Activated CD8-positive, alpha-beta T cell treated with anti-CD3 and anti-CD28 coated beads for 36 hours (primary cell): ENCODE measurements around the gene IFT88. TPM values are rescaled to one million over a fixed set of nuclear protein-coding genes. Genes with fewer than 3 reads are reported as not detected.

Experiments
- ATAC-seq: fragments of 200-7000 bp; cut with Tn5 transposase; one replicate; pipeline ENCODE4 v1.10.0; 2021; ENCODE audit warnings: mild to moderate bottlenecking, moderate library complexity
- CTCF ChIA-PET: fragments of 350-600 bp; sonication (Branson Sonifier 250); formaldehyde crosslinking; loops from one replicate; lab custom pipeline; 2021; ENCODE audit warnings: antibody characterized with exemption; lab: Charles Lee
- POLR2A ChIA-PET: fragments of 350-600 bp; sonication (Branson Sonifier 250); formaldehyde crosslinking; loops from one replicate; lab custom pipeline; 2021; ENCODE audit warnings: antibody characterized with exemption; lab: Charles Lee
- DNase-seq: peaks from one replicate; pipeline ENCODE4 v3.0.0-alpha.2; 2020
- H3K27ac Mint-ChIP-seq: one replicate; pipeline ENCODE4 v1.8.0; 2021; ENCODE audit warnings: mild to moderate bottlenecking, mixed read lengths
- H3K27me3 Mint-ChIP-seq: one replicate; pipeline ENCODE4 v1.8.0; 2021; ENCODE audit warnings: mixed read lengths
- H3K36me3 Mint-ChIP-seq: one replicate; pipeline ENCODE4 v1.8.0; 2021; ENCODE audit warnings: low read depth, mixed read lengths
- H3K4me1 Mint-ChIP-seq: one replicate; pipeline ENCODE4 v1.8.0; 2021; ENCODE audit warnings: low read depth, mixed read lengths
- H3K4me3 Mint-ChIP-seq: one replicate; pipeline ENCODE4 v1.8.0; 2021; ENCODE audit warnings: mild to moderate bottlenecking, moderate library complexity, mixed read lengths
- H3K9me3 Mint-ChIP-seq: one replicate; pipeline ENCODE4 v1.8.0; 2021; ENCODE audit warnings: mixed read lengths
- intact Hi-C: fragments of 100-400 bp; cut with micrococcal nuclease; formaldehyde crosslinking; loops from one replicate; pipeline ENCODE4 v1.10.0; 2022
- total RNA-seq, 2 experiments: library from RNA; stranded (reverse); gene quantifications; one replicate each; pipeline ENCODE4 v1.2.3, GENCODE V29; 2021
- TF ChIP-seq, protein P1 (sequence below): fragments of 200-600 bp; IDR thresholded peaks from one replicate; pipeline ENCODE4 v1.8.0; 2022; ENCODE audit warnings: antibody characterized with exemption, mild to moderate bottlenecking

IFT88 gene
- total RNA-seq, 2 experiments from 2014 or later: 2.2 to 2.5 TPM

DNA sequence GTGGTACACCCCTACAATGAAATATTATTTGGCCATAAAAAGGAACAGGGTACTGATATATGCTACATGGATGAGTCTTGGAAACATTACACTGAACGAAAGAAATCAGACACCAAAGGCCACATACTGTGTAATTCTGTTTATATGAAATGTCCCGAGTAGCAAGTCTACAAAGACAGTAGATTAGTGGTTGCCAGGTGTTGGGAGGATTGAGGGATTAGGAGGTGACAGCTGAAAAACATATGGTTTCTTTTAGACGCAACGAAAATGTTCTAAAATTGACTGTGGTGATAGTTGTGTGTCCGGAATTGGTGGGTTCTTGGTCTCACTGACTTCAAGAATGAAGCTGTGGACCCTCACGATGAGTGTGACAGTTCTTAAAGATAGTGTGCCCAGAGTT is 171.7 kb downstream of the IFT88 start:
- no peaks in the 10 kb centered on the region for H3K4me1 Mint-ChIP-seq
- ATAC-seq (no peak), DNase-seq (no peak)
- intact Hi-C loops: no loop called here
- no peak overlapping the region for H3K4me3 Mint-ChIP-seq
- TF ChIP-seq, protein P1, sequence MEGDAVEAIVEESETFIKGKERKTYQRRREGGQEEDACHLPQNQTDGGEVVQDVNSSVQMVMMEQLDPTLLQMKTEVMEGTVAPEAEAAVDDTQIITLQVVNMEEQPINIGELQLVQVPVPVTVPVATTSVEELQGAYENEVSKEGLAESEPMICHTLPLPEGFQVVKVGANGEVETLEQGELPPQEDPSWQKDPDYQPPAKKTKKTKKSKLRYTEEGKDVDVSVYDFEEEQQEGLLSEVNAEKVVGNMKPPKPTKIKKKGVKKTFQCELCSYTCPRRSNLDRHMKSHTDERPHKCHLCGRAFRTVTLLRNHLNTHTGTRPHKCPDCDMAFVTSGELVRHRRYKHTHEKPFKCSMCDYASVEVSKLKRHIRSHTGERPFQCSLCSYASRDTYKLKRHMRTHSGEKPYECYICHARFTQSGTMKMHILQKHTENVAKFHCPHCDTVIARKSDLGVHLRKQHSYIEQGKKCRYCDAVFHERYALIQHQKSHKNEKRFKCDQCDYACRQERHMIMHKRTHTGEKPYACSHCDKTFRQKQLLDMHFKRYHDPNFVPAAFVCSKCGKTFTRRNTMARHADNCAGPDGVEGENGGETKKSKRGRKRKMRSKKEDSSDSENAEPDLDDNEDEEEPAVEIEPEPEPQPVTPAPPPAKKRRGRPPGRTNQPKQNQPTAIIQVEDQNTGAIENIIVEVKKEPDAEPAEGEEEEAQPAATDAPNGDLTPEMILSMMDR: no peak
- peaks cover 18% of the 10 kb centered on the region for H3K36me3 Mint-ChIP-seq
- ChIA-PET POLR2A (no interaction called here), CTCF (no interaction called here)
- H3K9me3 Mint-ChIP-seq: peaks cover 5% of the 10 kb centered on the region
- no peaks in the 10 kb centered on the region for H3K27me3 Mint-ChIP-seq
- H3K27ac Mint-ChIP-seq: no peak overlapping the region

DNA sequence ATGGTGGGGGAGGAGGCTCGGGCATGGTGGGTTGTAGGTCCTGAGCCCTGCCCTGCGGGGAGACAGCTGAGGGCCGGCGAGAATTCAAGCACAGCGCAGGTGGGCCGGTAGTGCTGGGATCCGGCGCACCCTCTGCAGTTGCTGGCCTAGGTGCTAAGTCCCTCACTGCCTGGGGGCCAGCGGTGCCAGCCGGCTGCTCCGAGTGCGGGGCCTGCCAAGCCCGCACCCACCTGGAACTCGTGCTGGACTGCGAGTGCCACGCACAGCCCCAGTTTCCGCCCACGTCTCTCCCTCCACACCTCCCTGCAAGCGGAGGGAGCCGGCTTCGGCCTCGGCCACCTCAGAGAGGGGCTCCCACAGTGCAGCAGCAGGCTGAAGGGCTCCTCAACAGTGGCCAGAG is 173.1 kb downstream of the IFT88 start:
- H3K9me3 Mint-ChIP-seq: peaks cover 7% of the 10 kb centered on the region
- DNase-seq (no peak), ATAC-seq (no peak)
- H3K36me3 Mint-ChIP-seq: peaks cover 21% of the 10 kb centered on the region
- ChIA-PET CTCF (no interaction called here), POLR2A (no interaction called here)
- no peak overlapping the region for H3K27ac Mint-ChIP-seq
- no peaks in the 10 kb centered on the region for H3K27me3 Mint-ChIP-seq
- intact Hi-C loops: no loop called here
- H3K4me3 Mint-ChIP-seq: no peak overlapping the region
- no peaks in the 10 kb centered on the region for H3K4me1 Mint-ChIP-seq
- TF ChIP-seq, protein P1: no peak

Other genes starting within 250 kb of the IFT88 start
- gene CRYL1, start 41.3 kb upstream of the IFT88 start, total RNA-seq: 1 to 10 TPM; 8.5 to 9.4 TPM
- gene IL17D, start 136.5 kb downstream of the IFT88 start, total RNA-seq: under 1 TPM; 0.49 to 0.54 TPM
- 10 to 100 TPM; 18.7 to 19.6 TPM for gene EEF1AKMT1, start 206.8 kb downstream of the IFT88 start, total RNA-seq